Activated CD8-positive, alpha-beta T cell treated with anti-CD3 and anti-CD28 coated beads for 36 hours (primary cell): ENCODE measurements around the gene SIGLEC7. TPM values are rescaled to one million over a fixed set of nuclear protein-coding genes. Genes with fewer than 3 reads are reported as not detected.

Source experiments
- ATAC-seq: fragments of 200-7000 bp; cut with Tn5 transposase; one replicate; pipeline ENCODE4 v1.10.0; 2021; ENCODE audit warnings: mild to moderate bottlenecking, moderate library complexity
- CTCF ChIA-PET: fragments of 350-600 bp; sonication (Branson Sonifier 250); formaldehyde crosslinking; loops from one replicate; lab custom pipeline; 2021; ENCODE audit warnings: antibody characterized with exemption; lab: Charles Lee
- POLR2A ChIA-PET: fragments of 350-600 bp; sonication (Branson Sonifier 250); formaldehyde crosslinking; loops from one replicate; lab custom pipeline; 2021; ENCODE audit warnings: antibody characterized with exemption; lab: Charles Lee
- DNase-seq: peaks from one replicate; pipeline ENCODE4 v3.0.0-alpha.2; 2020
- H3K27ac Mint-ChIP-seq: one replicate; pipeline ENCODE4 v1.8.0; 2021; ENCODE audit warnings: mild to moderate bottlenecking, mixed read lengths
- H3K27me3 Mint-ChIP-seq: one replicate; pipeline ENCODE4 v1.8.0; 2021; ENCODE audit warnings: mixed read lengths
- H3K36me3 Mint-ChIP-seq: one replicate; pipeline ENCODE4 v1.8.0; 2021; ENCODE audit warnings: low read depth, mixed read lengths
- H3K4me1 Mint-ChIP-seq: one replicate; pipeline ENCODE4 v1.8.0; 2021; ENCODE audit warnings: low read depth, mixed read lengths
- H3K4me3 Mint-ChIP-seq: one replicate; pipeline ENCODE4 v1.8.0; 2021; ENCODE audit warnings: mild to moderate bottlenecking, moderate library complexity, mixed read lengths
- H3K9me3 Mint-ChIP-seq: one replicate; pipeline ENCODE4 v1.8.0; 2021; ENCODE audit warnings: mixed read lengths
- intact Hi-C: fragments of 100-400 bp; cut with micrococcal nuclease; formaldehyde crosslinking; loops from one replicate; pipeline ENCODE4 v1.10.0; 2022
- total RNA-seq, 2 experiments: library from RNA; stranded (reverse); gene quantifications; one replicate each; pipeline ENCODE4 v1.2.3, GENCODE V29; 2021
- TF ChIP-seq, protein P1 (sequence below): fragments of 200-600 bp; IDR thresholded peaks from one replicate; pipeline ENCODE4 v1.8.0; 2022; ENCODE audit warnings: antibody characterized with exemption, mild to moderate bottlenecking

Gene SIGLEC7
- total RNA-seq, 2 experiments from 2014 or later: not detected

DNA sequence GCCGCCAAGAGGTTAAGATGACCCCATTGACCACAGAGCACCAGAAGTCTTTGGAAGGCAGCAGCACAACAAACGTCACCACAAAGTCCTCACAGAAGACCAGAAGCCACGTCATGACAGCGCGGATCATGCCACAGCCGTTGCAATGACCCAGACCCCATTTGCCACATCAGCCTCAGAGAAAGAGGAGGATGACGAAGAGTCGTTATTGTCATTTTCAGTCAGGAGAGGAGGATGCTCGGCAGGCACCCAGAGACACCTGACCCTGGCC is 53.1 kb downstream of the SIGLEC7 start:
- ChIA-PET POLR2A (no interaction called here), CTCF (interaction anchor here (1.6 kb wide), 1 partner anchor 64 kb away, joined by 3 read pairs; no protein-coding TSS in a partner anchor)
- Mint-ChIP-seq H3K9me3 (no peaks in the 10 kb centered on the region), H3K4me1 (peaks cover 5% of the 10 kb centered on the region), H3K27ac (no peak overlapping the region), H3K36me3 (no peaks in the 10 kb centered on the region), H3K4me3 (no peak overlapping the region), H3K27me3 (peaks cover 7% of the 10 kb centered on the region)
- TF ChIP-seq, protein P1, sequence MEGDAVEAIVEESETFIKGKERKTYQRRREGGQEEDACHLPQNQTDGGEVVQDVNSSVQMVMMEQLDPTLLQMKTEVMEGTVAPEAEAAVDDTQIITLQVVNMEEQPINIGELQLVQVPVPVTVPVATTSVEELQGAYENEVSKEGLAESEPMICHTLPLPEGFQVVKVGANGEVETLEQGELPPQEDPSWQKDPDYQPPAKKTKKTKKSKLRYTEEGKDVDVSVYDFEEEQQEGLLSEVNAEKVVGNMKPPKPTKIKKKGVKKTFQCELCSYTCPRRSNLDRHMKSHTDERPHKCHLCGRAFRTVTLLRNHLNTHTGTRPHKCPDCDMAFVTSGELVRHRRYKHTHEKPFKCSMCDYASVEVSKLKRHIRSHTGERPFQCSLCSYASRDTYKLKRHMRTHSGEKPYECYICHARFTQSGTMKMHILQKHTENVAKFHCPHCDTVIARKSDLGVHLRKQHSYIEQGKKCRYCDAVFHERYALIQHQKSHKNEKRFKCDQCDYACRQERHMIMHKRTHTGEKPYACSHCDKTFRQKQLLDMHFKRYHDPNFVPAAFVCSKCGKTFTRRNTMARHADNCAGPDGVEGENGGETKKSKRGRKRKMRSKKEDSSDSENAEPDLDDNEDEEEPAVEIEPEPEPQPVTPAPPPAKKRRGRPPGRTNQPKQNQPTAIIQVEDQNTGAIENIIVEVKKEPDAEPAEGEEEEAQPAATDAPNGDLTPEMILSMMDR: no peak
- intact Hi-C loops: no loop called here
- DNase-seq (no peak), ATAC-seq (no peak)

DNA sequence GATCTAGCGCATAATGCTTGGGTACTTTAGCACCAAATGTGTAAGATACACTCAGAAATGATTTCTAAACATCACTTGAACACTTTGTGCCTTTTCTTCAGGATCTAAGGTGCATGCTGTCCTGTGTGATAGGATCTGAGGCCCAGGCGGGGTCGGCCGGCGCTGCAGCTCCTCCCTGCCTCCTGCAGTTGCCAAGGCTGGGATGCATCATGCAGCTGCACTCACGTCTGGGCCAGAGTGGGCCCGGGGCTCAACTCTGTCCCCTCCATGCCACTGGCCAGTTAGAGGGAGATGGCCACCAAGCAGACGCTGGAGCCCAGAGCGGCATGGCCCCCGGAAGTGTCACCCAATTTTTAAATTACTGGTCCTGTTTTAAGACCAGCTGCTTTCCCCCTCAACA is 53.5 kb downstream of the SIGLEC7 start:
- Mint-ChIP-seq H3K4me1 (peaks cover 5% of the 10 kb centered on the region), H3K9me3 (no peaks in the 10 kb centered on the region), H3K36me3 (no peaks in the 10 kb centered on the region), H3K27me3 (peaks cover 11% of the 10 kb centered on the region), H3K4me3 (no peak overlapping the region), H3K27ac (no peak overlapping the region)
- POLR2A ChIA-PET: no interaction called here
- DNase-seq: no peak
- intact Hi-C loops: no loop called here
- no peak for ATAC-seq
- TF ChIP-seq, protein P1: no peak
- CTCF ChIA-PET: interaction anchor here (1.1 to 1.6 kb wide), 2 partner anchors 37 to 64 kb away, joined by 3 read pairs; no protein-coding TSS in a partner anchor

DNA sequence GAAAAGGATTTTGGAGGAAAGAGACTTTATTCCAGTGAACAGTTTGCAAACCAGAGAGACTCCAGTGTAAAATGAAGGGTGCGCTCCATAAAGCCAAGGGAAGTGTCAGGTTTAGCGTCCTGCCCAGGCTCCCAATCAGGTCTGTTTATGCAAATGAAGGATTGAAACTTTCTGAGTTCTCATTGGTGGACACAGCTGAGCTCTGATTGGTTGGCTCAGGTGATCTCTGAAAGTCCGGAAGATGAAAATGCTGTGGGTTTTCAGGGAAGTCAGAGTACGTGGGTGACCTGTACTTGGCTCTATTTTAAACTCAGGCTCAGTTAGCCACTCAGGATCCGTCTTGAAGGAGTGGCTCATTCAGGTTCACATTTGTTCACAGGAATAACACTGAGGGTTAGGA is 54.1 kb downstream of the SIGLEC7 start:
- H3K4me3 Mint-ChIP-seq: no peak overlapping the region
- ATAC-seq (no peak), DNase-seq (no peak)
- CTCF ChIA-PET: interaction anchor here (1.1 kb wide), 1 partner anchor 38 kb away, joined by 3 read pairs; no protein-coding TSS in a partner anchor
- no peaks in the 10 kb centered on the region for H3K36me3 Mint-ChIP-seq
- H3K4me1 Mint-ChIP-seq: peaks cover 5% of the 10 kb centered on the region
- H3K9me3 Mint-ChIP-seq: no peaks in the 10 kb centered on the region
- H3K27me3 Mint-ChIP-seq: peaks cover 15% of the 10 kb centered on the region
- POLR2A ChIA-PET: no interaction called here
- intact Hi-C loops: no loop called here
- TF ChIP-seq, protein P1: no peak
- H3K27ac Mint-ChIP-seq: no peak overlapping the region

DNA sequence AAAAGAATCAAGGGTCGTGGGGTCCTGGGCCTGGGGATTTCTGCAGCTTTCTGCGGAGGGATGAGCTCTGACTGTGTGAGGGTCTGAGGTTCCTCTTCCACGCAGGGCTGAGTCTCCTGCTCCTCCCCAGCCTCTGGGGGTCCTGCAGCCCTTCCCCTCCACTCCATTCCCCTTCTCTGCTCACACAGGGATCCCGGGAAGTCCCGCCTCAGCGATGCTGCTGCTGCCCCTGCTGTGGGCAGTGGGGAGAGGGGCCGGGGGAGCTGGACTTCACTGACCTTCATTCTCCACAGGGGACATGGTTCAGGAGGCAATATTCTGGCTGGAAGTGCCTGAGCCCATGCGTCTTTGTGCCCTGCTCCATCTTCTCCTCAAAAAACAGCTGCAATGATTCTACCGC is 56.5 kb downstream of the SIGLEC7 start:
- Mint-ChIP-seq H3K27me3 (peaks cover 28% of the 10 kb centered on the region), H3K27ac (no peak overlapping the region), H3K4me1 (peaks cover 5% of the 10 kb centered on the region), H3K4me3 (no peak overlapping the region), H3K9me3 (no peaks in the 10 kb centered on the region), H3K36me3 (no peaks in the 10 kb centered on the region)
- POLR2A ChIA-PET: no interaction called here
- CTCF ChIA-PET: no interaction called here
- no peak for DNase-seq
- intact Hi-C loops: no loop called here
- TF ChIP-seq, protein P1: no peak
- ATAC-seq: no peak

DNA sequence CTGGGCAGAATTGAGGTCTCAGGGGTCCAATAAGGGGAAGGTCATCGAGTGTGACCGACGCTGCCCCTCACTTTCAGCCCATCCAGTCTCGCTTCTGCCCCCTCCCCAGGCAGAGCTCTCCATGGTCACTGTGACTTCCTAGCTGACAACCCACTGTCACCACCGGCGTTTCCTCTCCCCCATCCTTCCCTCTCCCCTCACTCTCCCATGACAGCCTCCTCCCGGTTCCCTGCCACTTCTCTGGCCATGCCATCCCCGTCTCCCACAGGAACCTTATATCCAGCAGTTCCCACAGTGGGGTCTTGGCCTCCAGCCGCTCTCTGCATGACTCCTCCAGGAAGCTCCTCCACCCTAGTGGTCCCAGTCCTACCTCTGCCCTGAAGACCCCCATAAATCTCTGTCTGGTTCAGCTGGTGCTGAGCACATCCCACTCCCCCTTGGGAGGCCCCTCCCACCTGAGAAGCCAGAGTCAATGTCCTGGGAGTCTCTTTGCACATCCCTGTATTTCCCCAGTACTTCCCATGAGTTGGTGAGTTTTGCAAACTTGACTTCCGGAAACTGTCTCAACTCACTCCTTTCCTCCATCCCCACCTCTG is 58.1 kb downstream of the SIGLEC7 start:
- ATAC-seq (no peak), DNase-seq (no peak)
- Mint-ChIP-seq H3K27ac (no peak overlapping the region), H3K27me3 (peaks cover 28% of the 10 kb centered on the region), H3K4me1 (peaks cover under 1% of the 10 kb centered on the region), H3K9me3 (no peaks in the 10 kb centered on the region), H3K36me3 (no peaks in the 10 kb centered on the region), H3K4me3 (no peak overlapping the region)
- intact Hi-C loops: no loop called here
- ChIA-PET POLR2A (no interaction called here), CTCF (no interaction called here)
- TF ChIP-seq, protein P1: no peak
